ENCODE measurements around the gene ENTHD1. TPM values are rescaled to one million over a fixed set of nuclear protein-coding genes. Genes with fewer than 3 reads are reported as not detected.
A peak's percentile ranks its signal among the peaks of the same experiment; 100 is the strongest.

The ENTHD1 gene
- total and polyA plus RNA-seq, 9 of the 15 experiments (the other 6 are each of a cell fraction or from before 2014, with no cell fraction given): 0.13 to 0.98 (median 0.35) TPM

GRCh38 chr22:39712751-39713525, 180.6 kb downstream of the ENTHD1 start (continued):
- TF ChIP-seq ZNF24 (IDR thresholded peaks at IDR 0.05): peak; percentile 80

- Histone ChIP-seq H3K4me1 (replicated peaks in 1 of 2; ENCODE audit: control insufficient read depth in 2 of 2, insufficient read depth in 2 of 2, low read length in 2 of 2) (peaks cover 0 to 18% of the 10 kb centered on the region in 2 experiments; a peak in 2 of 5 replicates), H2AFZ (ENCODE audit: low read depth, low read length) (no peak overlapping the region), H3K9me1 (ENCODE audit: control insufficient read depth, insufficient read depth, low read length) (no peaks in the 10 kb centered on the region), H3K36me3 (ENCODE audit: control insufficient read depth, insufficient read depth, low read length) (no peaks in the 10 kb centered on the region), H3K4me2 (ENCODE audit: insufficient read depth, low read length) (no peak overlapping the region), H3K79me2 (ENCODE audit: control insufficient read depth, insufficient read depth, low read length) (no peaks in the 10 kb centered on the region), H3K9ac (ENCODE audit: insufficient read depth in 1 of 2, low read depth in 2 of 2, low read length in 2 of 2) (no peak overlapping the region), H4K20me1 (replicated peaks; ENCODE audit: control insufficient read depth, insufficient read depth, low read length) (no peaks in the 10 kb centered on the region), H3K27me3 (ENCODE audit: control insufficient read depth in 2 of 2, insufficient read depth in 2 of 2, low read length in 2 of 2) (no peaks in the 10 kb centered on the region), H3K27ac (ENCODE audit: extremely low read depth, low read depth, low read length) (no peak overlapping the region), H3K9me3 (replicated peaks; ENCODE audit: control insufficient read depth, insufficient read depth, low read depth, low read length) (no peaks in the 10 kb centered on the region), H3K4me3 (no peak overlapping the region)
- ChIA-PET CTCF (ENCODE audit: low intra/inter-chr PET ratio) (no interaction called here), POLR2A (no interaction called here)
- intact Hi-C loops (cut with micrococcal nuclease) (no loop called here), in situ Hi-C loops (cut with MboI) (no loop called here)
- 67% methylated on average over 1 of the region's 1 CpG for WGBS (ENCODE audit: insufficient coverage, low coverage, missing lambda C conversion rate)
- ATAC-seq (no peak), DNase-seq (ENCODE audit: extremely low read depth in 1 of 4, low spot score in 3 of 4) (no peak), FAIRE-seq (no peak)
- no TSS peak for BruUV-seq (replicated peaks)
- TF ChIP-seq FOXK1 (CRISPR knock-in tag; IDR thresholded peaks at IDR 0.05; ENCODE audit: borderline replicate concordance): no peak
- TF ChIP-seq PHF8 (IDR thresholded peaks at IDR 0.05; ENCODE audit: borderline replicate concordance, low read length): no peak
- no peak for TF ChIP-seq ZNF77 (CRISPR knock-in tag; IDR thresholded peaks at IDR 0.05)
- TF ChIP-seq KDM2B (CRISPR knock-in tag; IDR thresholded peaks at IDR 0.05): no peak
- TF ChIP-seq ZNF124 (CRISPR knock-in tag; IDR thresholded peaks at IDR 0.05): no peak
- TF ChIP-seq PTRF (tag; IDR thresholded peaks at IDR 0.05): no peak
- TF ChIP-seq ETV1 (tag; conservative IDR thresholded peaks at IDR 0.05; ENCODE audit: low read depth): no peak
- TF ChIP-seq, protein P1, sequence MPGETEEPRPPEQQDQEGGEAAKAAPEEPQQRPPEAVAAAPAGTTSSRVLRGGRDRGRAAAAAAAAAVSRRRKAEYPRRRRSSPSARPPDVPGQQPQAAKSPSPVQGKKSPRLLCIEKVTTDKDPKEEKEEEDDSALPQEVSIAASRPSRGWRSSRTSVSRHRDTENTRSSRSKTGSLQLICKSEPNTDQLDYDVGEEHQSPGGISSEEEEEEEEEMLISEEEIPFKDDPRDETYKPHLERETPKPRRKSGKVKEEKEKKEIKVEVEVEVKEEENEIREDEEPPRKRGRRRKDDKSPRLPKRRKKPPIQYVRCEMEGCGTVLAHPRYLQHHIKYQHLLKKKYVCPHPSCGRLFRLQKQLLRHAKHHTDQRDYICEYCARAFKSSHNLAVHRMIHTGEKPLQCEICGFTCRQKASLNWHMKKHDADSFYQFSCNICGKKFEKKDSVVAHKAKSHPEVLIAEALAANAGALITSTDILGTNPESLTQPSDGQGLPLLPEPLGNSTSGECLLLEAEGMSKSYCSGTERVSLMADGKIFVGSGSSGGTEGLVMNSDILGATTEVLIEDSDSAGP (CRISPR knock-in tag; IDR thresholded peaks at IDR 0.05): no peak
- no peak for TF ChIP-seq CREM (IDR thresholded peaks at IDR 0.05; ENCODE audit: low read depth)
- TF ChIP-seq, protein P2, sequence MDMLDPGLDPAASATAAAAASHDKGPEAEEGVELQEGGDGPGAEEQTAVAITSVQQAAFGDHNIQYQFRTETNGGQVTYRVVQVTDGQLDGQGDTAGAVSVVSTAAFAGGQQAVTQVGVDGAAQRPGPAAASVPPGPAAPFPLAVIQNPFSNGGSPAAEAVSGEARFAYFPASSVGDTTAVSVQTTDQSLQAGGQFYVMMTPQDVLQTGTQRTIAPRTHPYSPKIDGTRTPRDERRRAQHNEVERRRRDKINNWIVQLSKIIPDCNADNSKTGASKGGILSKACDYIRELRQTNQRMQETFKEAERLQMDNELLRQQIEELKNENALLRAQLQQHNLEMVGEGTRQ (CRISPR knock-in tag; IDR thresholded peaks at IDR 0.05): no peak
- TF ChIP-seq CHAMP1 (IDR thresholded peaks at IDR 0.05): no peak
- TF ChIP-seq PPARD (CRISPR knock-in tag; IDR thresholded peaks at IDR 0.05): no peak
- no peak for TF ChIP-seq RBM15 (IDR thresholded peaks at IDR 0.05; ENCODE audit: insufficient read depth, low read length)
- no peak for TF ChIP-seq ZNF444 (CRISPR knock-in tag; IDR thresholded peaks at IDR 0.05)
These were observed 181.5 kb downstream of the ENTHD1 start for GRCh38 chr22:39712081-39712480.

Measured in K562 (cell line).